GM21526 (cell line): ENCODE data around the gene KRTAP10-4.
"Not testable (repeated sequence)": the region's sequence is repeated elsewhere in the genome, so short reads cannot be mapped to it uniquely, and the experiment has no call there.

Experiments
- ATAC-seq: cut with Tn5 transposase; IDR thresholded peaks from one replicate; pipeline ENCODE4 v1.9.1; 2021; ENCODE audit warnings: moderate library complexity; ENCODE audit not compliant: unreplicated experiment, low FRiP score

KRTAP10-4 gene

DNA sequence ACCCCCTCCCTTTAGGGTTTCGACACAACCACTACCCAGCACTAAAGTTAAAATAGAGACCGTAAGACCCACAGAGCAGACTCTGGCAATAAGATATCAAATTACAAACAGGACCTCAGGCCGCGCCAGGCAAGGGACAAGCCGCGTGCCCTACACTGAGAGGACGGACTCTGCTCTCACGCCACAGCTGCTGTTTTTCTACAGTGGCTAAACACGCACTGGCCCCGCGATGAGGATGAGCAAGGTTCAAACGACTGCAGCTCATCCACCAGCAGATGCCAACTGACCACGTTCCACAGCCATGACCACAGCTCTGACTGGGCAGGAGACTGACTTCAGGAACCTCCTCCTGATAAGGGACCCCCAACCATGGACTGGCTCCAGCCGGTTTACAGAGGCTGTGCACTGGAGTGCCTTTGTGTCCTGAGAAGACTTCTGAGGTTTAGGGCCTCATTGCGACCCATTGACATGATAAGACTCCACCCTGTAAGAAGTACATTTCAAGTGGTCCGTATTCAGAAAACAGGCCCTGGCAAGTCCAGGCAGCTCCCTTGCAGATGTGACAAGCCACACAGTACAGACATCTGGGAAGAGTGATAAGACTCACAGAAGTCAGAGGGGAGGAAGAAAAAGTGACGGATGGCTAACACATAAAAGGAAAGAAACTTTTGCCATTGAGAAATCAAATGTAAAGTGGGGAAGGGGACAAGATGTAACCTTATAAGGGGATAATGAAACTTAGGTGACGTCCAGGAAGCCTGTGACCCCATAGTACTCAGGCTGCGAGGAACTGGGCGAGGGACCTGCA, 20.3 kb downstream of the KRTAP10-4 start:
- no peak for ATAC-seq

DNA sequence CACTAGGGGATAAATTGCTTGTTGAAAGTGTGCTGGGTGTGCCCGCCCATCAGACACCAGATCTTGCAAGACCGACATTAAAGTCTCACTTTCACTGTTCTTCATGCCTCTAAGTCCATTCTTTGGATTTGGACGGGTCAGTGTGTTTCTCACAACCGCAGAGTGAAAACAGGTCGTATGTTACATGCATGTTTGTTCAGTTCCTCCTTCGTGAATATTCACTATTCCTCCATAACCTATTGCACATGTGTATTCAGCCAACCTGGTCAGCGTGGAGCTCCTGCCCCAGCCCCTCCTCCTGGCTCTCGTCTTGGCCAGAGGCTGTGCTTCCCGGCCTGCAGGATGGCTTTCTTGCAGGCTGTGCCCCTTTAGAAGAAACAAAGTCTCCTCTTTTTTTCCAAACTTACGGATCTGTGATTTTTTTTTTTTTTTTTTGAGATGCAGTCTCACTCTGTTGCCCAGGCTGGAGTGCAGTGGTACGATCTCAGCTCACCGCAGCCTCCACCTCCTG, 20.9 kb downstream of the KRTAP10-4 start:
- ATAC-seq, result no peak

DNA sequence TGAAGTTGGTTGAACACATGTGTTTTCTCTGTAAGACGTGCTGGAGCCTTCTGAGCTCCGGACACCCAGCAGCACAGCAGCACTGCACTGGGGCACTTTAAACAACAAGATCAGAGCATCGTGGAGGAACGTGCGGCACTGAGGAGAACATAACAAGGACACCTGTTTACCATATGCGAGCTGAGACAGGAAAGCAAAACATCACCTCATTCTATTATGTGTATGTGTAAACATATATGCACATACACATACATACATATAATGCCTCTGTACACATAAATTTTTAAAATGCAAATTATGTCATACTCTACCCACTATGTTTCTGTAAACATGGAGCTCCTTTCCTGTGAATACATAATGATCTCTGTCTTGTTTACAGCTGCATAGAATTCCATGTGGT, 22.0 kb downstream of the KRTAP10-4 start:
- ATAC-seq, result no peak

DNA sequence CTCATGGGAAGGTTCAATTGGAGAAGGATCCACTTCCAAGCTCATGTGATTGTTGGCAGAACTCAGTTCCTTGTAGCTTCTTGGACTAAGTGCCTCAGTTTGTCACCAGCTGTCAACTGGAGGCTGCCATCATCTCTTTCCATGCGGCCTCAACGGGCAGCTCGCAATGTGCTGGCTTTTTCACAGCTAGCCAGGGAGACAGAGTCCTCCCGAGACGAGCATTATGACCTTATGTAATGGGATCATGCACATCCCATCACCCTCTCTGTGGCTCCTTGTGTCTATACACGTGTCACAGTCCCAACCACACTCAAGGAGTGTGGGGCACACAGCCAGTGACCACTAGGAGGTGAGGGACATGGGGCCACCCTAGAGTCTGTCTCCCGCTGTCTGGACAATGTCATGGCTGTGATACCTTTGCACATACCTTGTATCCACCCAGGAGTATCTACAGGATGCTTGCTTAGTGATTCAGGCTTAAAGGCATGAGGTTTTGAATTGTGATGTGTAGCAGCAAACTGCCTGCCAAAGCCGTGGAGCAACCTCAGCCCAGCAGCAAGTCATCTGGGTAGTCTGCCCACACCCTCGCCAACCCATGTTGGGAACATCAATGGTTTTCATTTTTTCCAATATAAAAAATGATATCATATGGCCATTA, 22.7 kb downstream of the KRTAP10-4 start:
- no peak for ATAC-seq

DNA sequence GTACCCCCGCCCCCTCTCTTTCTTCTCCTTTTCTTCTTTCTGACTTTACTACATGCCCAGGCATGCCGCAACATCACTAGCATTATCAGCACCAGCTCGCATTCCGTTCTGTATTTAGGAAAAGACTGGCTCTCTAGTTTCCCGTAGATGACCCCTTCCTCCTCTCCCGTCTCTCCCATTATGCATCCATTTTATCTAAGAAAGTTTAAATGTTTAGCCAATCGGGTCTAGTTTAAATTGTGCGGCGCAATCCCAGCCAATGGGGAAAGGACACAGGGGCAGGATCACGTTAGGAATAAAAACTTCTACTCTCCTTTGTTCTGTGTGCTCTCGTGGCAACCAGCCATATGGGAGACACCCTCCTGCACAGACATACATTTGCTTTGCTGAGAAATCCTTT, 24.5 kb downstream of the KRTAP10-4 start:
- ATAC-seq, result no peak

DNA sequence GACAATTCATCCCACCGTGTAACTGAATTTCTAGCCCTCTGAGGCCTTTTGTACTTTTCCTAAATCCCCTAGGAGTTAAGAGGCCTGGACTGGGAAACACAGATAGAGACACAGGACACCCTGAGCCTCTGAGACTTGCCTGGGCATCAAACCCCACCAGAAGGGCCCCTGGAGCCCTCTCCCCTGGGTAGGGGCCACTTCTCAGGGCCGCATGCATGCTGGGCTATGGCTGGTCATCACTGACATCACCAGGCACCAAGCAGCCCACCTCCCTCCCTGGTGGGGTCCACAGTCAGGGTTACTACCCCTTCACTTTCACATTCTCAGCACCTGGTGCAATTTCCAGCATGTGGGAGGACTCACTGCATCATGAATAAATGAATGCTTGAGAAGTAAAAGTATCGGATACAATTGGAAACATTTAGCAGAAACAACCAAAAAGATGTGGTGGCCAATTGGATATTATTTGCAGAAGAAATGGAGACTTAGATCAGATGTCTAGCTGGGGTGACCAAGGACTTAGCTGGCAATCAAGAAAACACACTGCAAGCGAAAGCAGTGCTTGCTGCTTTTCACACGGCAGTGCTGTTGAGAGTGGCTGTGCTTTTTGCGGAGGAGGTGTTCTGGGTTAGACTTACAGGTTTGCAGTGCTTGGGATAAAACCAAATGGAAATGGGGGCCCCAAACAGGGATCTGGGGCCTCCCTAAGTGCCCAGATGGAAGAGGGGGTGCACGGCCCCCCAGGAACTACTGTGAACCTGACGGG, 25.9 kb downstream of the KRTAP10-4 start:
- no peak for ATAC-seq

DNA sequence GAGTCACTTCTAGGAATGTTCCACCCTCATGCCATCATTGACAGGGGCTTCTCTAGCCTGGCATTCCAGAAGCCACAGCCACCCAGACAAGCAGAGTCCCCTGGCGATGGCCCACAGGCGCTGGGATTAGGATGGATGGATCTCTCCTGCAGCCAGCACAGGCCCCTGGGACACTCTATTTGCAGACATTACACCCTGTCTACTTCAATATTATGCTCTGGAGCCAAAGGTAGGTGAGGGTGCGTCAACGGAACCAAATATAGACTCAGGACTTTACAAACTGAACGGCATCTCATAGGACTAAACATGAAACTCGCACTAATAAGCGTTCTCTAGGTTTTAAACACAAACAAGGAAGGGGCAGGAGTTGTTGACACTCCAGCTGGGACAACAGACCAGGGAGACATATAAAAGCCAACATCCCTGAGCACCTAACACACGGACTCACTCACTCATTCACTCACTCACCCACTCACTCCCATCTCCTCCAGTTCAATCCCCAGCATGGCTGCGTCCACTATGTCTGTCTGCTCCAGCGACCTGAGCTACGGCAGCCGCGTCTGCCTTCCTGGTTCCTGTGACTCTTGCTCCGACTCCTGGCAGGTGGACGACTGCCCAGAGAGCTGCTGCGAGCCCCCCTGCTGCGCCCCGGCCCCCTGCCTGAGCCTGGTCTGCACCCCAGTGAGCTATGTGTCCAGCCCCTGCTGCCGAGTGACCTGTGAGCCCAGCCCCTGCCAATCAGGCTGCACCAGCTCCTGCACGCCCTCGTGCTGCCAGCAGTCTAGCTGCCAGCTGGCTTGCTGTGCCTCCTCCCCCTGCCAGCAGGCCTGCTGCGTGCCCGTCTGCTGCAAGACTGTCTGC, 26.8 kb downstream of the KRTAP10-4 start, which contains the start of gene KRTAP10-7:
KRTAP10-7 (plus strand) TSS at position 480 of the 861 bp plus-strand sequence; CDS start at position 505, 25 bp downstream.
- ATAC-seq, result not testable (repeated sequence)

DNA sequence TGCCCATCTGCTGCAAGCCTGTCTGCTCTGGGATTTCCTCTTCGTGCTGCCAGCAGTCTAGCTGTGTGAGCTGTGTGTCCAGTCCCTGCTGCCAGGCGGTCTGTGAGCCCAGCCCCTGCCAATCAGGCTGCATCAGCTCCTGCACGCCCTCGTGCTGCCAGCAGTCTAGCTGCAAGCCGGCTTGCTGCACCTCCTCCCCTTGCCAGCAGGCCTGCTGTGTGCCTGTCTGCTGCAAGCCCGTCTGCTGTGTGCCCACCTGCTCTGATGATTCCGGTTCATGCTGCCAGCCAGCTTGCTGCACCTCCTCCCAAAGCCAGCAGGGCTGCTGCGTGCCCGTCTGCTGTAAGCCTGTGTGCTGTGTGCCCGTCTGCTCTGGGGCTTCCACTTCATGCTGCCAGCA, 27.6 kb downstream of the KRTAP10-4 start:
- ATAC-seq, result not testable (repeated sequence)

DNA sequence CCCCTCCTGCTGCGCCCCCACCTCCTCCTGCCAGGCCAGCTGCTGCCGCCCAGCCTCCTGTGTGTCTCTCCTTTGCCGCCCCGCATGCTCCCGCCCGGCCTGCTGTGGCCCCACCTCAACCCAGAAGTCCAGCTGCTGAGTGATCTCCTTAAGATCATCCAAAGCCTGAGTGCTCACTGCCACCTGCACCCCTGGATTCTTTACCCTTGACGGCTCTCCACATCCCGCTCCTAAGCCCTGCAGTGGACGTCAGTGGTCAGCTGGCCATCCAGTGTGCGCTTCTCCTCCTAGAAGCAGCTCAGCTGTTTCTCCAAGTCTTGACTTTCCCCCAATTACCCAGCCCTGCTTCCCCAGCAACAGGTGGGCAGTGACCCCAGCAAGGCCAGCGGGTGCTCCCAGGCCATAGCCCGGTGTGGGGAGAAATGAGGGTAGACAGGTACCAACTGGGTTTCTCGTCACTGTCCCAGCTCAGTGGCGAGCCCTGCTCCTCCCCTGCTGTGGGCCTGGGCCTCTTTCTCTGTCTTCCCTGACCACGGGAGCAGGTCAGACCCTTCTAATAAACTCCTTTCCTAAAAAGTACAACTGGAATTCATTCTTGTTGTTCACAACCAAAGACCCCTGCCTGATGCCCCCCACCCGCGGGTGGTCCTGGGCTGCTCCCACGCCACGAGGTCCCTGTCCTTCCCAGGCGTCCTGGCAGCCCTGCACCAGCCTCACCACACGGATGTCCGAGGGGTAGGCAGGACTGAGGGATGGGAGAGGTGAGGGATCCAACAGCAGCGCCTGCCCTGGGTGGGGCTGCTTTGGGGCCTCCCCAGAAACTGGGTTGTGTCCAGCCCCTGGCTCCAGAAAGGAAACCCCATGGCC, 28.3 kb downstream of the KRTAP10-4 start:
- ATAC-seq, result no peak

DNA sequence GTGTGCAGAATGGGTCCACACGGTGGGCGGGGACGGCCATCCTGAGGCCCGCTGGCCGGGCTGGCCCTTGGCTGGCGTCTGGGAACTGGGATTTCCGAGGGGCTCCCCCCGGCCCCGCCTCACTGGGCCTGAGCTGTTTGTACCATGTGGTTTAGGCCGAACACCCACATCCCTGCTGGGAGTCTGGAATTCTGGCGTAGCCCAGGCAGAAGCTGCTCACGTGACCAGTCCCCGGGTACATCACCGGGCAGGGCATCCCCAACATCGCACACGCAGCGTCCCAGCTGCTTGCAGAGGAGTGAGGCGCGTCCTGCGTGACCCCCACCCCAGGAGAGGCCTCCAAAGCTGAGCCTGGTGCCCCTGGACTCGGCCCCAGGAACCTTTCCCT, 28.9 kb downstream of the KRTAP10-4 start:
- no peak for ATAC-seq

DNA sequence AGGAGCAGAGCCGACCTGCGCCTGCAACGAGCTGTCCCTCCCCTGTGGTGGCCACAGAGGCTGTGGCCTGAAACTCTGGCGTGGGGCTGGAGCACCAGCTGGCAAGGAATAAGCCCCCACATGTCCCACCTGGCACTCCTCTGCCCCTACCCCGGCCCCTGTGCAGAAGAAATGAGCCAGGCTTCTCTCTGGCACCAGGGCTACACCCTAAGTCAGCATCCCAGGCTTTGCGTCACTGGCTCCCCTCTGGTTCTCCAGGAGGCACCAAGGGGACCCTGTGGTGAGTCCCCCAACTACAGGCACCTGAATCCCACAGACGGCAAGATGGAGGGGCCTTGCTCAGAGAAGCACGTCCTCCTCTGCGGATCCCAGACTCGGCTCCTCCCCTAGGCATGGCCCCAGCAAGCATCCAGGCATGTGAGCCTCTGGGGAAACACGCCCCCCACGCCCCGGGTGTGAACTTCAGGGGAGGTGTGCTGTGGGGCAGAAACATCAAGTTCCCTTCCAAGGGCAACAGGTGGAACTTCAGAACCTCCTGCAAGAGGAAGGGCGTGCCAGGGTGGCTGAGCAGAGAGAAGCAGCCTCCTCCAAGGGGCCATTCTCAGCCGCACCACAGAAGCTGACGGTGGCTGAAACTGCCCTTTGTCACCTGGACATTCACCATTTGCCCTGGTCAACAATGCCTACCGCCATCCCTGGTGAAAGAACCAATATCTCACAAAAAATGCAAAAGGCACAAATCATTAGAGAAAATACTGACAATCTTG, 29.8 kb downstream of the KRTAP10-4 start:
- ATAC-seq, result no peak

DNA sequence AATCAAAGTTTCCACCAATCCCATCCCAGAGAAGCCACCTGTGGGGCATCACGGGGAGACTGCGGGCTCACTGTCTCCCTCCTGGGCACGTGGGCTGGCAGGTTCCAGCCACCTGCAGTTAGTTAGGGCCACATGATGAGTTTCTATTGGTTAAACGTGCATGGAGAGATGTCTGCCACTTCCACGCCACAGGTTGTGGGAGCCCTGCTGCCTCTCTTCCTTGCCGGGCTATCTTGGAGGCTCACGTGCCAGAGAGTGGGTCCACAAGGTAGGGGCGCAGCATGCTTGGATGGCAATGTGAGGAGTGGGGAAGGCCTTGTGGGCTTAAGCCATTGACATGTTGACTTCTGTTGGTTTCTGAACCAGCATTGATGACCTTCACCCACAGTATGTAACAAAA, 30.4 kb downstream of the KRTAP10-4 start:
- no peak for ATAC-seq

DNA sequence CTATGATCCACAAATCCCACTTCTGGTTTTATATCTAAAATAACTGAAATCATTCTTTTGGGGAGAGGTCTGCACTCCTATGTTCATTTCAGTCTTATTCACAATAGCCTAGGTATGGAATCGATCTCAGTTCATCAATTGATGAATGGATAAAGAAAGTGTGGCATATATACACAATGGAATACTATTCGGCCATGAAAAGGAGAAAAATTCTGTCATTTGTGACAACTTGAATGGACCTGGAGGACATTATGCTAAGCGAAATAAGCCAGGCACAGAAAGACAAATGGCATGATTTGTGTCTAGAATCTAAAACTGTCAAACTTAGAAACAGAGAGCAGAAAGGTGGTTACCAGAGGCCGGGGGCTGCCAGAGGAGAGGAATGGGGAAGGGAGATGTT, 33.0 kb downstream of the KRTAP10-4 start:
- ATAC-seq, result no peak

DNA sequence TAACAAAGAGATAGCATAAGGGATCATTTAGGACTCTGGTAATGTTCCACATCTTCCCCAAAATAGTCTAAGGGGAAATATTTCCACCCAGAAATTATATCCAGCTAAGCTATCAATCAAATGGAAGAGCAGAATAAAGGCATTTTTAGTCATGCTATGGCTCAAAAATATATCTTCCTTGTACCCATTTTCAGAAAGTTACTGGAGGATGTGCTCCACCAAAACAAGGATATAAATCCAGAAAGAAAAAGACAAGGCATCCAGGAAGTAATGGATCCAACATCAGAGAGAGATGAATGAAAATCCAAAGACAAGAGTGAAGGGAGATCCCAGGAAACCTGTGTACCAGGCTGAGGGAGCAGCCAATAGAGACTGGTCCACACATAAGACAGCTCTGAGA, 35.7 kb downstream of the KRTAP10-4 start:
- ATAC-seq, result no peak

DNA sequence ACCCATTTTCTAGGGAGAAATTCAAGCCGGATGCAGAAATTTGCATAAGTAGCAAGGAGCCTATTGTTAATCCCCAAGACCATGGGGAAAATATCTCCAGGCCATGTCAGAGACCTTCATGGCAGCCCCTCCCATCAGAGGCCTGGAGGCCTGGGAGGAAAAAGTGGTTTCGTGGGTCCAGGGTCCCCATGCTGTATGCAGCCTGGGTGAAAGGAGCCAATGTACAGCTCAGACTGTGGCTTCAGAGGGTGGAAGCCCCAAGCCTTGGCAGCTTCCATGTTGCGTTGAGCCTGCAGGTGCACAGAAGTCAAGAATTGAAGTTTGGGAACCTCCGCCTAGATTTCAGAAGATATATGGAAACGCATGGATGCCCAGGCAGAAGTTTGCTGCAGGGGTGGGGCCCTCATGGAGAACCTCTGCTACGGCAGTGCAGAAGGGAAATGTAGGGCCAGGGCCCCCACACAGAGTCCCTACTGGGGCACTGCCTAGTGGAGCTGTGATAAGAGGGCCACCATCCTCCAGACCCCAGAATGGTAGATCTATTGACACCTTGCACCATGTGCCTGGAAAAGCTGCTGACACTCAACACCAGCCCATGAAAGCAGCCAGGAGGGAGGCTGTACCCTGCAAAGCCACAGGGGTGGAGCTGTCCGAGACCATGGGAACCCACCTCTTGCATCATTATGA, 36.8 kb downstream of the KRTAP10-4 start:
- not testable (repeated sequence) for ATAC-seq

DNA sequence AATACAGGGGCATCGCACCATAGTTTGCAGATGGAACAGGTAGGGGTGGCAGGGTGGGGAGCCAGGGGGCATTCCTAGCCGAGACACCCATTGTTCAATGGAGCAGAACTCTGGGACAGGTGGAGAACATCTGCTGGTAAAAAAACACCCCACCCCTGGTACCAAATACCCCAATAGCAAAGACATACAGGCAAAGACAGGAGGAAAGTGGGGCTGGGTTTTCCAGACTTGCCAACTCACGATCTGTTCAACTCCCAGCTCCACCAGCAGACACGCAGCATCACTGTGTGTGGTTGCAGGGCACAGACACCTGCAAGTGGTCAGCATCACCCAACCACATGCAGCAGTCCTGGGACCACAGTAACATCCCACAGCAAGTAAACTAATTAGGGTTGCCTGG, 38.0 kb downstream of the KRTAP10-4 start:
- ATAC-seq, result no peak

DNA sequence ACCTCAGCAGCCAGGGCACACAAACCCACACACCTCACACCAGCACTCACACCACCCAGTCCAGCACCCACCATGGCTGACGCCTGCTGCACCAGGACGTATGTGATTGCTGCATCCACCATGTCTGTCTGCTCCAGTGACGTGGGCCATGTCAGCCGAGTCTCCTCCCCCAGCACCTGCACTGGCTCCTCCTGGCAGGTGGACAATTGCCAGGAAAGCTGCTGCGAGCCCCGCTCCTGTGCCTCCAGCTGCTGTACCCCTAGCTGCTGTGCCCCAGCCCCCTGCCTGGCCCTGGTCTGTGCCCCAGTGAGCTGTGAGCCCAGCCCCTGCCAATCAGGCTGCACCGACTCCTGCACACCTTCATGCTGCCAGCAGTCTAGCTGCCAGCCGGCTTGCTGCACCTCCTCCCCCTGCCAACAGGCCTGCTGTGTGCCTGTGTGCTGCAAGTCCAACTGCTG, 38.5 kb downstream of the KRTAP10-4 start, which contains the start of gene KRTAP10-8:
KRTAP10-8 (plus strand) TSS at position 51 of the 458 bp plus-strand sequence; CDS start at position 73, 22 bp downstream.
- no peak for ATAC-seq
